Activated CD8-positive, alpha-beta T cell treated with anti-CD3 and anti-CD28 coated beads for 36 hours (primary cell): ENCODE results near the gene SETBP1. TPM values are rescaled to one million over a fixed set of nuclear protein-coding genes. Genes with fewer than 3 reads are reported as not detected.
"Not testable (repeated sequence)": the region's sequence is repeated elsewhere in the genome, so short reads cannot be mapped to it uniquely, and the experiment has no call there.

Experiments
- ATAC-seq: fragments of 200-7000 bp; cut with Tn5 transposase; one replicate; pipeline ENCODE4 v1.10.0; 2021; ENCODE audit warnings: mild to moderate bottlenecking, moderate library complexity
- CTCF ChIA-PET: fragments of 350-600 bp; sonication (Branson Sonifier 250); formaldehyde crosslinking; loops from one replicate; lab custom pipeline; 2021; ENCODE audit warnings: antibody characterized with exemption; lab: Charles Lee
- POLR2A ChIA-PET: fragments of 350-600 bp; sonication (Branson Sonifier 250); formaldehyde crosslinking; loops from one replicate; lab custom pipeline; 2021; ENCODE audit warnings: antibody characterized with exemption; lab: Charles Lee
- DNase-seq: peaks from one replicate; pipeline ENCODE4 v3.0.0-alpha.2; 2020
- H3K27ac Mint-ChIP-seq: one replicate; pipeline ENCODE4 v1.8.0; 2021; ENCODE audit warnings: mild to moderate bottlenecking, mixed read lengths
- H3K27me3 Mint-ChIP-seq: one replicate; pipeline ENCODE4 v1.8.0; 2021; ENCODE audit warnings: mixed read lengths
- H3K36me3 Mint-ChIP-seq: one replicate; pipeline ENCODE4 v1.8.0; 2021; ENCODE audit warnings: low read depth, mixed read lengths
- H3K4me1 Mint-ChIP-seq: one replicate; pipeline ENCODE4 v1.8.0; 2021; ENCODE audit warnings: low read depth, mixed read lengths
- H3K4me3 Mint-ChIP-seq: one replicate; pipeline ENCODE4 v1.8.0; 2021; ENCODE audit warnings: mild to moderate bottlenecking, moderate library complexity, mixed read lengths
- H3K9me3 Mint-ChIP-seq: one replicate; pipeline ENCODE4 v1.8.0; 2021; ENCODE audit warnings: mixed read lengths
- intact Hi-C: fragments of 100-400 bp; cut with micrococcal nuclease; formaldehyde crosslinking; loops from one replicate; pipeline ENCODE4 v1.10.0; 2022
- total RNA-seq, 2 experiments: library from RNA; stranded (reverse); gene quantifications; one replicate each; pipeline ENCODE4 v1.2.3, GENCODE V29; 2021
- TF ChIP-seq, protein P1 (sequence below): fragments of 200-600 bp; IDR thresholded peaks from one replicate; pipeline ENCODE4 v1.8.0; 2022; ENCODE audit warnings: antibody characterized with exemption, mild to moderate bottlenecking

The SETBP1 gene
- total RNA-seq, 2 experiments from 2014 or later: 10.2 to 10.4 TPM

- H3K4me1 Mint-ChIP-seq: peaks cover 18% of the 10 kb centered on the region
- CTCF ChIA-PET: interaction anchor here (1.1 kb wide), 1 partner anchor 9 kb away, joined by 3 read pairs; no protein-coding TSS in a partner anchor
- H3K4me3 Mint-ChIP-seq: no peak overlapping the region
- POLR2A ChIA-PET: no interaction called here
- DNase-seq: no peak
- peaks cover 2% of the 10 kb centered on the region for H3K27me3 Mint-ChIP-seq
- TF ChIP-seq, protein P1, sequence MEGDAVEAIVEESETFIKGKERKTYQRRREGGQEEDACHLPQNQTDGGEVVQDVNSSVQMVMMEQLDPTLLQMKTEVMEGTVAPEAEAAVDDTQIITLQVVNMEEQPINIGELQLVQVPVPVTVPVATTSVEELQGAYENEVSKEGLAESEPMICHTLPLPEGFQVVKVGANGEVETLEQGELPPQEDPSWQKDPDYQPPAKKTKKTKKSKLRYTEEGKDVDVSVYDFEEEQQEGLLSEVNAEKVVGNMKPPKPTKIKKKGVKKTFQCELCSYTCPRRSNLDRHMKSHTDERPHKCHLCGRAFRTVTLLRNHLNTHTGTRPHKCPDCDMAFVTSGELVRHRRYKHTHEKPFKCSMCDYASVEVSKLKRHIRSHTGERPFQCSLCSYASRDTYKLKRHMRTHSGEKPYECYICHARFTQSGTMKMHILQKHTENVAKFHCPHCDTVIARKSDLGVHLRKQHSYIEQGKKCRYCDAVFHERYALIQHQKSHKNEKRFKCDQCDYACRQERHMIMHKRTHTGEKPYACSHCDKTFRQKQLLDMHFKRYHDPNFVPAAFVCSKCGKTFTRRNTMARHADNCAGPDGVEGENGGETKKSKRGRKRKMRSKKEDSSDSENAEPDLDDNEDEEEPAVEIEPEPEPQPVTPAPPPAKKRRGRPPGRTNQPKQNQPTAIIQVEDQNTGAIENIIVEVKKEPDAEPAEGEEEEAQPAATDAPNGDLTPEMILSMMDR: no peak
- peaks cover 2% of the 10 kb centered on the region for H3K36me3 Mint-ChIP-seq
- no peaks in the 10 kb centered on the region for H3K9me3 Mint-ChIP-seq
- no peak overlapping the region for H3K27ac Mint-ChIP-seq
- no peak for ATAC-seq
- intact Hi-C loops: no loop called here
These were observed 33.7 kb downstream of the SETBP1 start for GRCh38 chr18:44714376-44714775.

- CTCF ChIA-PET: interaction anchor here (1.1 kb wide), 1 partner anchor 8 kb away, joined by 3 read pairs; no protein-coding TSS in a partner anchor
- Mint-ChIP-seq H3K36me3 (peaks cover 2% of the 10 kb centered on the region), H3K27me3 (peaks cover 2% of the 10 kb centered on the region), H3K4me1 (peaks cover 11% of the 10 kb centered on the region), H3K4me3 (no peak overlapping the region), H3K9me3 (no peaks in the 10 kb centered on the region), H3K27ac (no peak overlapping the region)
- TF ChIP-seq, protein P1: no peak
- no peak for DNase-seq
- POLR2A ChIA-PET: no interaction called here
- ATAC-seq: no peak
- intact Hi-C loops: no loop called here
These were observed 34.6 kb downstream of the SETBP1 start for GRCh38 chr18:44715245-44715644.

DNA sequence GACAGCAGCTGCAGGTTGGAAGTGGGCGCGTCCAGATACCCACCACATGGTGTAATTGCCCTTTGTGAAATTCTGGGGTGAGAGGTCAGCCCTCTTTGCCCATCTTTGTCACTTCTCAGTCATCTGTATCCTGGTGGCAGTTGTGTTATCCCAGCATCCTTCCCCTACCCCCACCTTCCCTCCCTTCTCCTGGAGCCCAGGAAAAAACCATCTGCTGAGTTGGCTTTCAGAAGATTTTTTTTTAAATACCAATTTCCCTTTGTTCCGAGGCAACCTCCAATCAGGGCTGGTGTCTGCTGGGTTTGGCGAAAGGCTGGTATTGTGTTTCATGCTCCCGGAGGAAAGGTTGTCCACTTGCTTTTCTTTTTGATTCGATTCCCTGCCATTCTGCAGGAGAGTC is 35.2 kb downstream of the SETBP1 start:
- CTCF ChIA-PET: no interaction called here
- no peaks in the 10 kb centered on the region for H3K9me3 Mint-ChIP-seq
- TF ChIP-seq, protein P1: no peak
- no peak overlapping the region for H3K4me3 Mint-ChIP-seq
- intact Hi-C loops: no loop called here
- ATAC-seq (no peak), DNase-seq (no peak)
- H3K36me3 Mint-ChIP-seq: peaks cover 2% of the 10 kb centered on the region
- H3K27me3 Mint-ChIP-seq: peaks cover 2% of the 10 kb centered on the region
- H3K27ac Mint-ChIP-seq: no peak overlapping the region
- peaks cover 11% of the 10 kb centered on the region for H3K4me1 Mint-ChIP-seq
- POLR2A ChIA-PET: no interaction called here

GRCh38 chr18:44716697-44717163 is 36.0 kb downstream of the SETBP1 start:
- intact Hi-C loops: no loop called here

DNA sequence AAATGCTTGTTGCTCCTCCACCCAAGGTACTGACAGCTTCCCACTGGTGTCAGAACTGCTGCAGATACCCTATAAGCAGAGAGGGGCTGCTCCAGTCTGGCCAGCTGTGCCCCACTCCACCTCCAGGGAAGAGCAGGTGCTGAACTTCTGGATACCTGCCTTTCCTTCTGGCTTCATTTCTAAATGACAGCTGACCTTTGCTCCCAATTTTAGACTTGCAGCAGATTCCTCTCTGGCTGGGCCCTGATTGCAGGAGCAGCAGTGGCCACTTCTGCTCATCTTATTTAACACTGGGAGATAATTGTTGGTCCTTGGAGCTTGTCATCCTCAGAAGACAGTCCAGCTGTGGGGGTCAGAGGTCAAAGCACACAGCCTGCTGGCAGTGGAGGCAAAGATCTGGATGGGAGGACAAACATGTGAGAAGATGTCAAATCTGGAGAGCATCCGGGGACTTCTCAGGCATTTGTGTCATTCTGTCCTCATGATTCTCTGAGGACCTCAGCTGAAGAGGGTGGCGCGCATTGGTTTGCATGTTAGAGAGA is 38.9 kb downstream of the SETBP1 start:
- H3K36me3 Mint-ChIP-seq: no peaks in the 10 kb centered on the region
- peaks cover 32% of the 10 kb centered on the region for H3K4me1 Mint-ChIP-seq
- intact Hi-C loops: no loop called here
- H3K9me3 Mint-ChIP-seq: no peaks in the 10 kb centered on the region
- CTCF ChIA-PET: interaction anchor here (1.6 kb wide), 1 partner anchor 19 kb away, joined by 5 read pairs; no protein-coding TSS in a partner anchor
- DNase-seq (no peak), ATAC-seq (no peak)
- TF ChIP-seq, protein P1: no peak
- H3K27ac Mint-ChIP-seq: no peak overlapping the region
- no peak overlapping the region for H3K4me3 Mint-ChIP-seq
- no peaks in the 10 kb centered on the region for H3K27me3 Mint-ChIP-seq
- POLR2A ChIA-PET: interaction anchor here (0.6 kb wide), 1 partner anchor 37 kb away, joined by 4 read pairs; no protein-coding TSS in a partner anchor

More at GRCh38 chr18:44716697-44717163, 36.0 kb downstream of the SETBP1 start:
- Mint-ChIP-seq H3K27me3 (peaks cover 2% of the 10 kb centered on the region), H3K27ac (no peak overlapping the region), H3K4me1 (peaks cover 16% of the 10 kb centered on the region), H3K4me3 (no peak overlapping the region), H3K36me3 (peaks cover 2% of the 10 kb centered on the region), H3K9me3 (no peaks in the 10 kb centered on the region)
- ATAC-seq: peak; percentile 75
- ChIA-PET POLR2A (no interaction called here), CTCF (no interaction called here)
- TF ChIP-seq, protein P1: no peak
- DNase-seq: peak; percentile 51

DNA sequence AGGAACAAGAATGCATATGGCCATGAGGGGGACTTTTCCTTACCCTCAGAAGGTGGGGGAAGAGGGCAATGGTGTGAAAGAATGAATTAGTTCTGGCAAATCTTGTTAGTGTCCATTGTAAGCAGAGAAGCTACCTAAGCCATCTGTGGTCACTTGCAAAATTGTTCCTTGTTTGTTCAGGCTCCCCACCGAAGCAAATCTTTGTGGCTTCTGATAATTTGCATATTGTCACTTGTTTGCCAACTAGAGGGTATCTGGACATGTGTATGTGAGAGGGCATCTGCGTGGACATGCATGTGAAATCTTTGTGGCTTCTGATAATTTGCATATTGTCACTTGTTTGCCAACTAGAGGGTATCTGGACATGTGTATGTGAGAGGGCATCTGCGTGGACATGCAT is 41.1 kb downstream of the SETBP1 start:
- CTCF ChIA-PET, DNase-seq, POLR2A ChIA-PET, H3K27ac Mint-ChIP-seq, ATAC-seq, intact Hi-C loops, H3K9me3 Mint-ChIP-seq, H3K27me3 Mint-ChIP-seq, H3K4me3 Mint-ChIP-seq, H3K36me3 Mint-ChIP-seq: not testable (repeated sequence)
- peaks cover 50% of the 10 kb centered on the region for H3K4me1 Mint-ChIP-seq
